Ishikawa (cell line): ENCODE measurements around the gene BMPR1B.
A peak's percentile ranks its signal among the peaks of the same experiment; 100 is the strongest.

Source experiments
- CREB1 ChIP-seq: IDR thresholded peaks from 2 replicates; pipeline ENCODE4 v1.6.1; 2012; ENCODE audit warnings: low read depth
- EP300 ChIP-seq: IDR thresholded peaks from 2 replicates; pipeline ENCODE4 v1.6.1; 2012; ENCODE audit warnings: borderline replicate concordance
- NFIC ChIP-seq: IDR thresholded peaks from 2 replicates; pipeline ENCODE4 v1.6.1; 2012
- RAD21 ChIP-seq: IDR thresholded peaks from 2 replicates; pipeline ENCODE4 v1.6.1; 2012; ENCODE audit warnings: low read depth
- YY1 ChIP-seq: IDR thresholded peaks from 2 replicates; pipeline ENCODE4 v1.6.1; 2012; ENCODE audit warnings: low read depth
- TF ChIP-seq, protein P1 (sequence below): IDR thresholded peaks from 2 replicates; pipeline ENCODE4 v1.6.1; 2012; ENCODE audit warnings: low read depth, mild to moderate bottlenecking

DNA sequence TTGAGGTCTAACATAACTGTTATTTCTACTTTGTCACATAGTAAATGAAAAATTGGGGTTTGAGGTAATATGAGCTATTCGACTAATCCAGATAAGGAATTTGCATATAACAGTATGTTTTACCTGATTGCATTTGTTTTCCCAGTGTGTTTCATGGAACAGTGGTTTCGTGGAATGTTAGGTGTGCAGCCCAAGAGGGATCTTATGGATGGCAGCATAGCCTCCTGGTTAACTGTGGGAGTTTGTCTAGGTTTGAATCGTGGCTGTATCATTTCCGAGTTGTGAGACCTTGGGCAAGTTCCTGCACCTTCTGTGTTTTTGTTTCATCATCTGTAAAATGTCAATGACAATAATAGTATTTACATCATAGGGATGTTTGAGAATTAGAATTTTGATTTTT lies 7.9 kb downstream of the BMPR1B start:
- TF ChIP-seq, protein P1, sequence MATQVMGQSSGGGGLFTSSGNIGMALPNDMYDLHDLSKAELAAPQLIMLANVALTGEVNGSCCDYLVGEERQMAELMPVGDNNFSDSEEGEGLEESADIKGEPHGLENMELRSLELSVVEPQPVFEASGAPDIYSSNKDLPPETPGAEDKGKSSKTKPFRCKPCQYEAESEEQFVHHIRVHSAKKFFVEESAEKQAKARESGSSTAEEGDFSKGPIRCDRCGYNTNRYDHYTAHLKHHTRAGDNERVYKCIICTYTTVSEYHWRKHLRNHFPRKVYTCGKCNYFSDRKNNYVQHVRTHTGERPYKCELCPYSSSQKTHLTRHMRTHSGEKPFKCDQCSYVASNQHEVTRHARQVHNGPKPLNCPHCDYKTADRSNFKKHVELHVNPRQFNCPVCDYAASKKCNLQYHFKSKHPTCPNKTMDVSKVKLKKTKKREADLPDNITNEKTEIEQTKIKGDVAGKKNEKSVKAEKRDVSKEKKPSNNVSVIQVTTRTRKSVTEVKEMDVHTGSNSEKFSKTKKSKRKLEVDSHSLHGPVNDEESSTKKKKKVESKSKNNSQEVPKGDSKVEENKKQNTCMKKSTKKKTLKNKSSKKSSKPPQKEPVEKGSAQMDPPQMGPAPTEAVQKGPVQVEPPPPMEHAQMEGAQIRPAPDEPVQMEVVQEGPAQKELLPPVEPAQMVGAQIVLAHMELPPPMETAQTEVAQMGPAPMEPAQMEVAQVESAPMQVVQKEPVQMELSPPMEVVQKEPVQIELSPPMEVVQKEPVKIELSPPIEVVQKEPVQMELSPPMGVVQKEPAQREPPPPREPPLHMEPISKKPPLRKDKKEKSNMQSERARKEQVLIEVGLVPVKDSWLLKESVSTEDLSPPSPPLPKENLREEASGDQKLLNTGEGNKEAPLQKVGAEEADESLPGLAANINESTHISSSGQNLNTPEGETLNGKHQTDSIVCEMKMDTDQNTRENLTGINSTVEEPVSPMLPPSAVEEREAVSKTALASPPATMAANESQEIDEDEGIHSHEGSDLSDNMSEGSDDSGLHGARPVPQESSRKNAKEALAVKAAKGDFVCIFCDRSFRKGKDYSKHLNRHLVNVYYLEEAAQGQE: no peak
- TF ChIP-seq EP300 (peak; percentile 70; the same call in 1 of the 2 replicates), NFIC (0 out of 2 replicates have a peak, but pooled peaks have one; percentile 33), CREB1 (no peak), YY1 (0 out of 2 replicates have a peak, but pooled peaks have one; percentile 35), RAD21 (peak; percentile 33; the same call in 1 of the 2 replicates)
